Measurements from ENCODE around the gene RAET1G. TPM values are rescaled to one million over a fixed set of nuclear protein-coding genes. Genes with fewer than 3 reads are reported as not detected.

RAET1G gene
- total and polyA plus RNA-seq, 9 of the 15 experiments (the other 6 are each of a cell fraction or from before 2014, with no cell fraction given), result 0.11 TPM; not detected in 8

- in situ Hi-C loops (cut with MboI), result loop anchor here (10.0 kb wide), 1 partner anchor 456 kb away; no protein-coding TSS in a partner anchor
- FAIRE-seq, result peak; percentile 37
- BruUV-seq (replicated peaks), result no TSS peak
- no peak overlapping the region for H3K4me3 ChIP-seq
- DNase-seq (ENCODE audit: extremely low read depth in 1 of 4, low spot score in 3 of 4), result no peak
- intact Hi-C loops (cut with micrococcal nuclease), result no loop called here
- TF ChIP-seq, protein P1, sequence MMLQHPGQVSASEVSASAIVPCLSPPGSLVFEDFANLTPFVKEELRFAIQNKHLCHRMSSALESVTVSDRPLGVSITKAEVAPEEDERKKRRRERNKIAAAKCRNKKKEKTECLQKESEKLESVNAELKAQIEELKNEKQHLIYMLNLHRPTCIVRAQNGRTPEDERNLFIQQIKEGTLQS (IDR thresholded peaks at IDR 0.05), result peak; percentile 47; the same call in 1 of the 2 replicates
- TF ChIP-seq, protein P1 (CRISPR knock-in tag; conservative IDR thresholded peaks at IDR 0.05), result no peak
- TF ChIP-seq ZNF134 (CRISPR knock-in tag; conservative IDR thresholded peaks at IDR 0.05) (no peak), ATF7 (IDR thresholded peaks at IDR 0.05) (0 out of 2 replicates have a peak, but pooled peaks have one; percentile 27), BRF1 (IDR thresholded peaks at IDR 0.05; ENCODE audit: borderline replicate concordance, extremely low read depth, insufficient read length) (no peak), SMAD2 (IDR thresholded peaks at IDR 0.05; ENCODE audit: low read depth, low read length) (no peak), PRMT5 (CRISPR knock-in tag; IDR thresholded peaks at IDR 0.05) (no peak), TAF9B (IDR thresholded peaks at IDR 0.05; ENCODE audit: partially characterized antibody) (no peak), BRF2 (IDR thresholded peaks at IDR 0.05; ENCODE audit: borderline replicate concordance, insufficient read depth, insufficient read length) (no peak), THRA (IDR thresholded peaks at IDR 0.05) (no peak), POLR2A (conservative IDR thresholded peaks at IDR 0.05) (no peak), TCFL5 (CRISPR knock-in tag; conservative IDR thresholded peaks at IDR 0.05) (no peak)
- no peaks in the 10 kb centered on the region for H3K36me3 ChIP-seq (ENCODE audit: control insufficient read depth, insufficient read depth, low read length)
- ATAC-seq, result no peak
- no peak overlapping the region for H3K9ac ChIP-seq (ENCODE audit: insufficient read depth in 1 of 2, low read depth in 2 of 2, low read length in 2 of 2)
- ChIA-PET CTCF (ENCODE audit: low intra/inter-chr PET ratio) (no interaction called here), POLR2A (interaction anchor here (0.8 kb wide), 2 partner anchors 71 to 80 kb away, joined by 3 to 4 read pairs; no protein-coding TSS in a partner anchor)
- H3K4me2 ChIP-seq (ENCODE audit: insufficient read depth, low read length), result no peak overlapping the region
- H3K27ac ChIP-seq (ENCODE audit: extremely low read depth, low read depth, low read length), result no peak overlapping the region
- no peaks in the 10 kb centered on the region for H3K4me1 ChIP-seq (replicated peaks in 1 of 2; ENCODE audit: control insufficient read depth in 2 of 2, insufficient read depth in 2 of 2, low read length in 2 of 2)
- WGBS (ENCODE audit: insufficient coverage, low coverage, missing lambda C conversion rate), result under 1% methylated on average over 5 of the region's 5 CpGs
- no peaks in the 10 kb centered on the region for H3K9me3 ChIP-seq (replicated peaks; ENCODE audit: control insufficient read depth, insufficient read depth, low read depth, low read length)
- H3K9me1 ChIP-seq (ENCODE audit: control insufficient read depth, insufficient read depth, low read length), result no peaks in the 10 kb centered on the region
- peaks cover 5% of the 10 kb centered on the region; the same call in 1 of the 2 replicates for H4K20me1 ChIP-seq (replicated peaks; ENCODE audit: control insufficient read depth, insufficient read depth, low read length)
- H3K79me2 ChIP-seq (ENCODE audit: control insufficient read depth, insufficient read depth, low read length), result no peaks in the 10 kb centered on the region
- H2AFZ ChIP-seq (ENCODE audit: low read depth, low read length), result no peak overlapping the region
- H3K27me3 ChIP-seq (ENCODE audit: control insufficient read depth in 2 of 2, insufficient read depth in 2 of 2, low read length in 2 of 2), result peaks cover 11 to 33% of the 10 kb centered on the region in 2 experiments
Measured at GRCh38 chr6:149948616-149949015, 25.7 kb upstream of the RAET1G start.
